OCI-LY3 (cell line): ENCODE results near the gene AAMP.
A peak's percentile ranks its signal among the peaks of the same experiment; 100 is the strongest.

Source experiments
- H2AFZ ChIP-seq: fragments of 200-600, 300-600 bp; shearing (Covaris generic); 2 replicates; pipeline ENCODE4 v1.6.0; 2014; ENCODE audit warnings: antibody characterized with exemption, low read depth, low read length
- H3K27ac ChIP-seq: fragments of 200-600, 300-600 bp; sonication (generic); 2 replicates; pipeline ENCODE4 v1.5.1; 2014; ENCODE audit warnings: mild to moderate bottlenecking, low read length, moderate library complexity, mixed read lengths
- H3K27me3 ChIP-seq: fragments of 200-600, 300-600 bp; sonication (generic); 2 replicates; pipeline ENCODE4 v1.6.1; 2014; ENCODE audit warnings: low read depth, low read length, mixed read lengths
- H3K36me3 ChIP-seq: fragments of 200-600, 300-600 bp; sonication (generic); replicated peaks from 2 replicates; pipeline ENCODE3; 2014; ENCODE audit warnings: low read depth, low read length, mixed read lengths
- H3K4me1 ChIP-seq: fragments of 300-600, 200-600 bp; sonication (generic); 2 replicates; pipeline ENCODE4 v1.6.1; 2014; ENCODE audit warnings: low read length, mixed read lengths
- H3K4me2 ChIP-seq: fragments of 200-600, 300-600 bp; sonication (generic); 2 replicates; pipeline ENCODE4 v1.6.1; 2014; ENCODE audit warnings: low read length, mixed read lengths
- H3K4me3 ChIP-seq: fragments of 300-600, 200-600 bp; sonication (generic); 2 replicates; pipeline ENCODE4 v1.5.1; 2014; ENCODE audit warnings: antibody characterized with exemption, mild to moderate bottlenecking, low read length, moderate library complexity
- H3K79me2 ChIP-seq: fragments of 300-600, 200-600 bp; shearing (Covaris generic); 2 replicates; pipeline ENCODE4 v1.6.1; 2014; ENCODE audit warnings: mild to moderate bottlenecking, low read length, mixed read lengths
- H3K9ac ChIP-seq: fragments of 300-600, 200-600 bp; shearing (Covaris generic); 2 replicates; pipeline ENCODE4 v1.6.0; 2014; ENCODE audit warnings: mild to moderate bottlenecking, low read length, moderate library complexity
- H3K9me3 ChIP-seq: fragments of 200-600, 300-600 bp; shearing (Covaris generic); 2 replicates; pipeline ENCODE4 v1.6.1; 2014; ENCODE audit warnings: low read length, mixed read lengths; ENCODE audit not compliant: insufficient read depth
- H4K20me1 ChIP-seq: fragments of 200-600, 300-600 bp; sonication (generic); 2 replicates; pipeline ENCODE4 v1.6.1; 2016; ENCODE audit warnings: low read length, mixed read lengths; ENCODE audit not compliant: insufficient read depth
- CTCF ChIP-seq: fragments of 200-600, 300-600 bp; sonication (generic); IDR thresholded peaks from 2 replicates; pipeline ENCODE4 v1.5.1; 2014; ENCODE audit warnings: antibody characterized with exemption, low read length, low read depth
- EZH2phosphoT487 ChIP-seq: fragments of 200-600 bp; shearing (Covaris generic); IDR thresholded peaks from 2 replicates; pipeline ENCODE4 v1.6.1; 2018; ENCODE audit warnings: antibody characterized with exemption, mixed run types, low read depth

AAMP gene

GRCh38 chr2:218257390-218257981 lies 12.5 kb downstream of the AAMP start:
- no peak for TF ChIP-seq EZH2phosphoT487
- TF ChIP-seq CTCF: peak; percentile 64

GRCh38 chr2:218256612-218257350 lies 13.2 kb downstream of the AAMP start:
- Histone ChIP-seq H3K27me3 (no peaks in the 10 kb centered on the region), H3K4me2 (peak overlapping the region; percentile 37), H3K27ac (peak overlapping the region; percentile 91)

More at GRCh38 chr2:218257390-218257981, 12.5 kb downstream of the AAMP start:
- peak overlapping the region; percentile 37 for H3K4me2 ChIP-seq
- peak overlapping the region; percentile 91 for H3K27ac ChIP-seq
- H3K27me3 ChIP-seq: no peaks in the 10 kb centered on the region
- H3K4me3 ChIP-seq: peak overlapping the region; percentile 6; the same call in 1 of the 2 replicates
- peaks cover 19% of the 10 kb centered on the region for H4K20me1 ChIP-seq
- H3K36me3 ChIP-seq: peaks cover 31% of the 10 kb centered on the region
- H3K4me1 ChIP-seq: peaks cover 54% of the 10 kb centered on the region
- H3K79me2 ChIP-seq: no peaks in the 10 kb centered on the region
- H2AFZ ChIP-seq: no peak overlapping the region
- H3K9me3 ChIP-seq: no peaks in the 10 kb centered on the region
- H3K9ac ChIP-seq: peak overlapping the region; percentile 13; the same call in 1 of the 2 replicates

GRCh38 chr2:218255446-218255845 lies 14.5 kb downstream of the AAMP start:
- Histone ChIP-seq H4K20me1 (peaks cover 21% of the 10 kb centered on the region), H2AFZ (no peak overlapping the region), H3K27ac (peak overlapping the region; percentile 24), H3K27me3 (no peaks in the 10 kb centered on the region), H3K4me3 (no peak overlapping the region), H3K9me3 (no peaks in the 10 kb centered on the region), H3K9ac (no peak overlapping the region), H3K4me2 (no peak overlapping the region), H3K4me1 (peaks cover 39% of the 10 kb centered on the region), H3K36me3 (peaks cover 36% of the 10 kb centered on the region), H3K79me2 (no peaks in the 10 kb centered on the region)
- TF ChIP-seq CTCF: no peak
- no peak for TF ChIP-seq EZH2phosphoT487

More at GRCh38 chr2:218256612-218257350, 13.2 kb downstream of the AAMP start:
- Histone ChIP-seq H3K9ac (no peak overlapping the region), H3K4me3 (no peak overlapping the region), H2AFZ (no peak overlapping the region), H3K79me2 (no peaks in the 10 kb centered on the region), H3K4me1 (peaks cover 53% of the 10 kb centered on the region), H3K36me3 (peaks cover 36% of the 10 kb centered on the region), H4K20me1 (peaks cover 21% of the 10 kb centered on the region), H3K9me3 (no peaks in the 10 kb centered on the region)
- no peak for TF ChIP-seq CTCF
- no peak for TF ChIP-seq EZH2phosphoT487

- no peak overlapping the region for H3K4me2 ChIP-seq
- H2AFZ ChIP-seq: no peak overlapping the region
- H4K20me1 ChIP-seq: peaks cover 21% of the 10 kb centered on the region
- peaks cover 53% of the 10 kb centered on the region for H3K36me3 ChIP-seq
- peaks cover 11% of the 10 kb centered on the region; the same call in 1 of the 2 replicates for H3K79me2 ChIP-seq
- no peak overlapping the region; the same call in 1 of the 2 replicates for H3K27ac ChIP-seq
- TF ChIP-seq EZH2phosphoT487 (no peak), CTCF (no peak)
- no peaks in the 10 kb centered on the region for H3K9me3 ChIP-seq
- no peaks in the 10 kb centered on the region for H3K27me3 ChIP-seq
- H3K9ac ChIP-seq: no peak overlapping the region
- peaks cover 34% of the 10 kb centered on the region for H3K4me1 ChIP-seq
- H3K4me3 ChIP-seq: no peak overlapping the region
These were observed 16.7 kb downstream of the AAMP start for GRCh38 chr2:218253232-218253625.
